Measurements from ENCODE around the gene EFCAB8.

DNA sequence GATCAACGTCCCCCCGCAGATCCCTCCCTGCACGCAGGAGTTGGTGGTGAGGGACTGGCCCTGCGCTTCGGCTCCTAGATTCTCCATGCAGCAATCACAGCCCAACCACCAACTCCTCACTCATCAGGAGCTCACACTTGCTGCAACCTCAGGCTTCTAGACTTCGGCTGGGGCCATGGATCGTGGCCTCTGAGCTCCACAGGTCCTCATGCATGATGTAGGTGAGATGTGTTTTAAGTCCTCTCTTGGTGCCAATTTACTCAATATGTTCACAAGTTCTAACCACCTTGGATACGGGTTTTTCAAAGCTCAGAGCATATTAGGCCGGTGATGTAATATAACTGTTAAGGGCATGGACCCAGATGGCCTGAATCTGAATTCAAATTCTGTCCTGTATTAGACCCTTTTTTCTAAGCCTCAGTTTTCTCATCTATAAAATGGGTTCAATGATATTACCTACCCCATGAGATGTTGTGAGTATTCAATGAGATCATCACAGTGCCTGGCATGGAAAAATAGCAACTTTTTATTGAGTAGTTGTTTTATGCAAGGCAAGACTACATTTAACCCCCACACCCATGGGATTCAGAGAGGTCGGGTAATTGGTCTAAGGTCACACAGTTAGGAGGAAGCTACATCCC, 114.5 kb downstream of the EFCAB8 start:
- TF ChIP-seq, protein P1, sequence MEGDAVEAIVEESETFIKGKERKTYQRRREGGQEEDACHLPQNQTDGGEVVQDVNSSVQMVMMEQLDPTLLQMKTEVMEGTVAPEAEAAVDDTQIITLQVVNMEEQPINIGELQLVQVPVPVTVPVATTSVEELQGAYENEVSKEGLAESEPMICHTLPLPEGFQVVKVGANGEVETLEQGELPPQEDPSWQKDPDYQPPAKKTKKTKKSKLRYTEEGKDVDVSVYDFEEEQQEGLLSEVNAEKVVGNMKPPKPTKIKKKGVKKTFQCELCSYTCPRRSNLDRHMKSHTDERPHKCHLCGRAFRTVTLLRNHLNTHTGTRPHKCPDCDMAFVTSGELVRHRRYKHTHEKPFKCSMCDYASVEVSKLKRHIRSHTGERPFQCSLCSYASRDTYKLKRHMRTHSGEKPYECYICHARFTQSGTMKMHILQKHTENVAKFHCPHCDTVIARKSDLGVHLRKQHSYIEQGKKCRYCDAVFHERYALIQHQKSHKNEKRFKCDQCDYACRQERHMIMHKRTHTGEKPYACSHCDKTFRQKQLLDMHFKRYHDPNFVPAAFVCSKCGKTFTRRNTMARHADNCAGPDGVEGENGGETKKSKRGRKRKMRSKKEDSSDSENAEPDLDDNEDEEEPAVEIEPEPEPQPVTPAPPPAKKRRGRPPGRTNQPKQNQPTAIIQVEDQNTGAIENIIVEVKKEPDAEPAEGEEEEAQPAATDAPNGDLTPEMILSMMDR (IDR thresholded peaks at IDR 0.05): no peak
- no peak for TF ChIP-seq POLR2A (IDR thresholded peaks at IDR 0.05)

Data from heart left ventricle (tissue), 13 donors.